ENCODE results near the gene ACSS2.
"Not testable (repeated sequence)": the region's sequence is repeated elsewhere in the genome, so short reads cannot be mapped to it uniquely, and the experiment has no call there.

The ACSS2 gene

GRCh38 chr20:34874094-34874654 lies 2.2 kb upstream of the ACSS2 start:
- peak; percentile 23 for DNase-seq

- peak; percentile 80 for DNase-seq
Observed at GRCh38 chr20:34875642-34876405, 588 bp upstream of the ACSS2 start.

DNA sequence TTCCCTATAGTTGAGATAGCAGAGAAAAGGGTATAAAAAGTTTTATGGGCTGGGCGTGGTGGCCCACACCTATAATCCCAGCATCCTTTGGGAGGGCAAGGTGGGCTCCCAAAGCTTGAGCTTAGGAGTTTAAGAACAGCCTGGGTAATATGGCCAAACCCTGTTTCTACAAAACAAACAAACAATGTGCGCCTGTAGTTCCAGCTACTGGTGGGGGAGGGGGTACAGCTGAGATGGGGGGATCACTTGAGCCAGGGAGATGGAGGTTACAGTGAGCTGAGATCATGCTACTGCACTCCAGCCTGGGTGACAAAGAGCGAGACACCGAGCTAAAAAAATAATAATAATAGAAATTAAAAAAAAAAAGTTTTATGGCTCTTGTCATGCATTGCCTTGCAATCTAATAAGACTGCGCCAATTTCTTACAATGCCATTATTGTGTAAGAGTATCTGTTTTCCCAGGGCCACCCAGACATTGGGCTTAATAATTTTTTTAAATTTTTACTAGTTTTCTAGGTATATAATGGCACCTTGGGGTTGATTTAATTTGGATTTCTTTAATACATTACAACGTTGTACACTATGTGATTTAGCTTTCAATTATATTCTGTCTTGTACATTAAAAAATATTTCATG lies 3.9 kb downstream of the ACSS2 start:
- DNase-seq, result no peak

DNA sequence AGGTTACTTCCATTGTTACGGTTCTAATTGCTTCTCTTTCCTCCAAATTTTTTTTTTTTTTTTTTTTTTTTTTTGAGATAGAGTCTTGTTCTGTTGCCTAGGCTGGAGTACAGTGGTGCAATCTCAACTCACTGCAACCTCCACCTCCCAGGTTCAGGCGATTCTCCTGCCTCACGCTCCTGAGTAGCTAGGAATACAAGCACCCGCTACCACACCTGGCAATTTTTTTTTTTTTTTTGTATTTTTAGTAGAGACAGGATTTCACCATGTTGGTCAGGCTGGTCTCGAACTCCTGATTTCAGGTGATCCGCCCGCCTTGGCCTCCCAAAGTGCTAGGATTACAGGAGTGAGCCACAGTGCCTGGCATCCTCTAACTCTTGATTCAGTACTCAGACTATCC lies 4.6 kb downstream of the ACSS2 start:
- DNase-seq, result not testable (repeated sequence)

DNA sequence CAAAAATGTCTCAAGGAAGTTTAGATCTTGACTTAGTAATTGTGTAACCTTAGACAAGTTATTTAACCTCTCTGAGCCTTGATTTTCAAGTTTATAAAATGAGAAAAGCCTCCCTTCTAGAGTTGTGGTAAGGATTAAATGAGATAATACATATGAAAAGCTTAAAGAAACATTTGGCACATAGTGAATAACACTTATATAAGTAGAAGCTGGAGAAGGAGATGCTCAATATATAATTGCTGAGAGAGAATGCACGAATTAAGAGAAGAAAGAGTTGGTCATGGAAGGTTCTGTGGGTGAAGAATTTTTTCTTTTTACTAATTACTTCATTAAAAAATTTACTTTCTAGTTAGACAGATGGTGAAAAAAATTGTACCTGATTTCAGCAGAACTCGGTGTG lies 5.3 kb downstream of the ACSS2 start:
- DNase-seq, result no peak

- no peak for DNase-seq
Observed at GRCh38 chr20:34883087-34883688, 6.8 kb downstream of the ACSS2 start.

- no peak for DNase-seq
Observed at GRCh38 chr20:34883809-34884208, 7.4 kb downstream of the ACSS2 start.

DNA sequence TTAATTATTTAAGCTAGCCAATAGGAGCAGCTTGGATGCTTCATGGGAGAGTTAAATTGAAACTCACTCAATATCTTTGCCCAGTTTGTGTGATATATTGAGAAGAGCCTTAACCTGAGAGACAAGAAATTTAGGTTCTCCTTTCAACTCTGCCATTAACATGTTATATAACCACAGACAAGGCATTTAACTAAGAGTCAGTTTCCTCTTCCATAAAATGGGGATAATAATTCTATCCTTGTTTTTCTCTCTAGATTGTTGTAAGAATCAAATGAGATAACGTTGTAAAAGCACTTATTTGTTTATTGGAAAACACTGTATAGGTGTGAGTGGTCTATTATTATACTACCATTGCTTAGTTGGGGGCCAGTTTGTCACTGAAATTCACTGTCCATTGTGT lies 7.8 kb downstream of the ACSS2 start:
- DNase-seq, result no peak

DNA sequence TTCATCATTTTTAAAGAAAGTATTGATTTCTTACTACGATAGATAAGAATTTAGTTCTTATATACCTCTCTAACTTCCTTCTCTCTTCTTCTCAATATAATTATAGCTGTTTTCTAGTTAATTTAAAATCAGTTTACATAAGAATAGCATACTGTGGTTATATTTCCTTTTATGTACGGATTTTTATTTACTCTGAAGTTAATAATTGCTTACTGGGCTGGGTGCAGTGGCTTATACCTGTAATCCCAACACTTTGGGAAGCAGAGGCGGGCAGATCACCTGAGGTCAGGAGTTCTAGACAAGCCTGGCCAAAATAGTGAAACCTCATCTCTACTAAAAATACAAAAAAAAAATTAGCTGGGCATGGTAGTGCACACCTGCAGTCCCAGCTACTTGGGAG lies 9.7 kb downstream of the ACSS2 start:
- DNase-seq, result no peak

- no peak for DNase-seq
Observed at GRCh38 chr20:34887023-34887422, 10.6 kb downstream of the ACSS2 start.

GRCh38 chr20:34888468-34888867 lies 12.1 kb downstream of the ACSS2 start:
- DNase-seq, result no peak

DNA sequence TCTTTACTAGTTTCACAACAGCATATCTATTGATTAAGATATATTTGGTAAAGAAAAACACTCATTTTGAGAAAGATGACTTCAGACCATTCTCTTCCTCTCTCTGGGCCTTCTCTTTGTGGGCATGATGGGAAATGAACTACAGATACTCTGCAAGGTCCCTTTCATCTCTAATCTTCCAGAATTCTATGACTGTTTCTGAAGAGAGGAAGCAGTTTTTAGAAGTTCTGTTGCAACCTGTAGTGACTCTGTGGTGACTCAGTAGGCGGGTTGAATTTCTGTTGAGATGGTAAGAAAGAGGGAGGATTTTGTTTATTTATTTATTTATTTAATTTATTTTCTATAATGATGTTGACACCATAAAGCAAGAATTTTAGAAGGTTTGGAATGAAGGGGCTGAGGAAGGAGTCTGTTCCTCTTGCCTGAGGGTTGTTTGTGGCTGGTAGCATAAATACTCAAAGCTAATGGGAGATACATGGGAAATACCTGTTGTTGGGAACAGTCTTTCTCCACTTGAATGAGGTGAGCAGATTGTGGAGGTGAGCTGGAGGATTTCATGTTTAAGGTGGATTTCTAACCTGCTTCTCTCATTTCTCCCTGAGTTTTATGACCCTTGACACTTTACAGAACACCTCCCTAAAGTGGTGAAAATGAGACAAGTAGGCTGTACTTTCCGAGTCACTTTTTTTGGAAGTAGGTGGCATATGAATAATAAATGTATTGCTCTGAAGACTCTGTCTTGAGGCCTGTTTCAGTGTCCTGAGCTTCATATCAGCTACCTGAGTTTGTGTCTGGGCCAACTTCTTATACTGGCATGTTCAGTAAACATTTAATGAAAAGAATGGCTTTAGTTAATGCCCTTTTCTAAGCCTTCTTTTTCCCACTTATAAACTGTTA lies 15.0 kb downstream of the ACSS2 start:
- no peak for DNase-seq

GRCh38 chr20:34892671-34893070 lies 16.3 kb downstream of the ACSS2 start:
- DNase-seq, result no peak

- no peak for DNase-seq
Observed at GRCh38 chr20:34894723-34895122, 18.3 kb downstream of the ACSS2 start.

- DNase-seq, result no peak
Observed at GRCh38 chr20:34895465-34895864, 19.1 kb downstream of the ACSS2 start.

DNA sequence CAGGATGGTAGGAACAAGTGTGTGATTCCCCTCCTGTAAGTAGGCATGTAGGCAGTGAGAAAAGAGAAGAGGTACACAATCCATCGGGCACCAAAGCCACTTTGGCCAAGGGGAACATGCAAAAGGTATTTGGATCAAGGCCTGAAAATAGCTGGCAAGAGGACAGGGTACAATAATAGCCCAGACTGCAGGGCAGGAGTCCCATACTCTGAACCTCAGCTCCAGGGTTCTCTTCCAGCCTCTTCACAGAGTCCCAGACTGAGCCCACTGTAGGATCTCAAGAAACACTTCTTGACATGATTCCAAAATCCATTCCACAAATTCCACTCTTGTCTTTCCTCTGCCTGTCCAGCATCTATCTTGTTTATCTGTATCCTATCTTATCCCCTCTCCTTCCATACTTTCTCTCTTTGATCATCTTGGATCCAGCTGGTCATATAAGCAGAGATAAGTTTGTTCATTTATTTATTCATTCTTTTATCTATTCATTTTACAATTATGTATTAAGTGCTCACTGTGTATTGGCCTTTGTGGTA lies 19.7 kb downstream of the ACSS2 start:
- no peak for DNase-seq

DNA sequence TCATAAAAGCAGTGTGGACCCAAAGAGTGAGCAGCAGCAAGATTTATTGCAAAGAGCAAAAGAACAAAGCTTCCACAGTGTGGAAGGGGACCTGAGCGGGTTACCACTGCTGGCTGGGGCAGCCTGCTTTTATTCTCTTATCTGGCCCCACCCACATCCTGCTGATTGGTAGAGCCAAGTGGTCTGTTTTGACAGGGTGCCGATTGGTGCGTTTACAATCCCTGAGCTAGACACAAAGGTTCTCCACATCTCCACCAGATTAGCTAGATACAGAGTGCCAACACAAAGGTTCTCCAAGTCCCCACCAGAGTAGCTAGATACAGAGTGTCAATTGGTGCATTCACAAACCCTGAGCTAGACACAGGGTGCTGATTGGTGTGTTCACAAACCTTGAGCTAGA lies 21.7 kb downstream of the ACSS2 start:
- not testable (repeated sequence) for DNase-seq

GRCh38 chr20:34898731-34899130 lies 22.3 kb downstream of the ACSS2 start:
- DNase-seq, result not testable (repeated sequence)

DNA sequence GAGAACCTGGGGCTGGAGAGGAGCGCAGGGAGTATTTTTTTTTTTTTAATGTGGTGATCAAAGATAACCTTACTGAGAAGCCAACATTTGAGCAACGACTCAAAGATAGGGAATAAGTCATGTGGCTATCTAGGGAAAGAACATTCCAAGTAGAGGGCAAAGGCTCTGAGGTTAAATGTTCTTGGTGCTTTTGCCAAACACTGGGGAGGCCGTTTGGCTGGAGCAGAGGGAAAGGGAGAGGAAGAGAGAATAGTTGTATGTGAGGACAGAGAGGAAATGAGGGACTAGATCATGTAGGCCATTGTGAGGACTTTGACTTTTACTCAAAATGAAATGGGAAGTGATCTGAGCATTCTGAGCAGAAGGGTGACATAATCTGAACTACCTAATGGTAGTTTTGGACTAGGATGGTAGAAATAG lies 27.8 kb downstream of the ACSS2 start:
- no peak for DNase-seq

GRCh38 chr20:34907616-34908469 lies 31.4 kb downstream of the ACSS2 start:
- DNase-seq, result peak; percentile 4

GRCh38 chr20:34915131-34915530 lies 38.7 kb downstream of the ACSS2 start:
- no peak for DNase-seq
